ENCODE data around the gene ZNRF3. TPM values are rescaled to one million over a fixed set of nuclear protein-coding genes. Genes with fewer than 3 reads are reported as not detected.

ZNRF3 gene
- total RNA-seq, 1 experiment from 2014 or later = 8.1 TPM

- no TSS peak for BruUV-seq (replicated peaks)
- H3K4me3 ChIP-seq (ENCODE audit: low read length) = no peak overlapping the region
- H3K9me2 ChIP-seq (replicated peaks; ENCODE audit: low read length) = no peaks in the 10 kb centered on the region
- no peaks in the 10 kb centered on the region for H3K36me3 ChIP-seq (ENCODE audit: low read depth, low read length)
- intact Hi-C loops (cut with micrococcal nuclease) = no loop called here
- no peak for TF ChIP-seq EZH2phosphoT487 (IDR thresholded peaks at IDR 0.05; ENCODE audit: borderline replicate concordance, low read length)
- no peak for TF ChIP-seq EZH2 (IDR thresholded peaks at IDR 0.05; ENCODE audit: low read length, unreplicated experiment)
- TF ChIP-seq CTCF (conservative IDR thresholded peaks at IDR 0.05; ENCODE audit: low read depth, low read length) = no peak
- ChIA-PET POLR2A (ENCODE audit: unreplicated experiment) (no interaction called here), CTCF (no interaction called here)
- no peaks in the 10 kb centered on the region for H3K9me3 ChIP-seq (ENCODE audit: low read length)
- ATAC-seq = peak; percentile 33; the same call in 1 of the 2 replicates
- no peak overlapping the region for H3K27ac ChIP-seq (ENCODE audit: low read length)
- H3K9ac ChIP-seq (ENCODE audit: low read length) = no peak overlapping the region
- H3K79me2 ChIP-seq (ENCODE audit: low read length) = peaks cover 13% of the 10 kb centered on the region
- no peaks in the 10 kb centered on the region for H4K20me1 ChIP-seq (ENCODE audit: low read length)
- H3K27me3 ChIP-seq (ENCODE audit: low read length) = no peaks in the 10 kb centered on the region
- no peak overlapping the region for H3K4me2 ChIP-seq (ENCODE audit: low read length)
- H3F3A ChIP-seq (ENCODE audit: low read length, unreplicated experiment) = no peaks in the 10 kb centered on the region
- peaks cover 23% of the 10 kb centered on the region for H3K4me1 ChIP-seq (ENCODE audit: insufficient read depth, low read length)
- no peak for DNase-seq
- H2AFZ ChIP-seq (ENCODE audit: low read length) = no peak overlapping the region
These were observed 98.6 kb downstream of the ZNRF3 start for GRCh38 chr22:28981818-28982499.

DNA sequence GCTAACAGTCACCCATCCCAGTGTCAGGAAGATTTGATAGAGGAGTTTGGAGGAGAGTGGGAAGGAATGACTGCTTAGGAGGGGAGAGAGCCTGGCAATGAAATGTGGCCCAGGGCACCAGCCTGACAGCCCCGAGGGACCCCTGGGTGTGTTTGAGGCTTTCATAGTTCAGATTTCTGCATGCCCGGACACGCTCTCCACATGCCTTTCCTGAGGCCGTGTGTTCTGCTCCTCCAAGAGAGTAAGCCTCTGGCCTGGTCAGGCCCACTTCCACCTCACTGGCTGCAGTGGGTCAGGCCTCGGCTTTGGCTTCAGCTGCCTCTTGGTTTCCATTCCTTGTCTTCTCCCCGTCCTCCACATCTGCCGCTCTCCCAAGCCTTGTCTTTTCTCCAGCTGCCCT lies 99.8 kb downstream of the ZNRF3 start:
- no peak overlapping the region for H3K9ac ChIP-seq (ENCODE audit: low read length)
- peaks cover 21% of the 10 kb centered on the region for H3K4me1 ChIP-seq (ENCODE audit: insufficient read depth, low read length)
- no peaks in the 10 kb centered on the region for H3F3A ChIP-seq (ENCODE audit: low read length, unreplicated experiment)
- no peak overlapping the region for H3K27ac ChIP-seq (ENCODE audit: low read length)
- POLR2A ChIA-PET (ENCODE audit: unreplicated experiment) = no interaction called here
- intact Hi-C loops (cut with micrococcal nuclease) = no loop called here
- ATAC-seq (no peak), DNase-seq (no peak)
- no peak overlapping the region for H2AFZ ChIP-seq (ENCODE audit: low read length)
- BruUV-seq (replicated peaks) = no TSS peak
- no peaks in the 10 kb centered on the region for H3K36me3 ChIP-seq (ENCODE audit: low read depth, low read length)
- H3K9me3 ChIP-seq (ENCODE audit: low read length) = no peaks in the 10 kb centered on the region
- peaks cover 8% of the 10 kb centered on the region; the same call in 1 of the 2 replicates for H3K79me2 ChIP-seq (ENCODE audit: low read length)
- no peaks in the 10 kb centered on the region for H4K20me1 ChIP-seq (ENCODE audit: low read length)
- H3K4me3 ChIP-seq (ENCODE audit: low read length) = no peak overlapping the region
- H3K9me2 ChIP-seq (replicated peaks; ENCODE audit: low read length) = no peaks in the 10 kb centered on the region
- H3K27me3 ChIP-seq (ENCODE audit: low read length) = no peaks in the 10 kb centered on the region
- TF ChIP-seq CTCF (conservative IDR thresholded peaks at IDR 0.05; ENCODE audit: low read depth, low read length) = no peak
- TF ChIP-seq EZH2 (IDR thresholded peaks at IDR 0.05; ENCODE audit: low read length, unreplicated experiment) = no peak
- no peak for TF ChIP-seq EZH2phosphoT487 (IDR thresholded peaks at IDR 0.05; ENCODE audit: borderline replicate concordance, low read length)
- no peak overlapping the region for H3K4me2 ChIP-seq (ENCODE audit: low read length)
- CTCF ChIA-PET = no interaction called here

DNA sequence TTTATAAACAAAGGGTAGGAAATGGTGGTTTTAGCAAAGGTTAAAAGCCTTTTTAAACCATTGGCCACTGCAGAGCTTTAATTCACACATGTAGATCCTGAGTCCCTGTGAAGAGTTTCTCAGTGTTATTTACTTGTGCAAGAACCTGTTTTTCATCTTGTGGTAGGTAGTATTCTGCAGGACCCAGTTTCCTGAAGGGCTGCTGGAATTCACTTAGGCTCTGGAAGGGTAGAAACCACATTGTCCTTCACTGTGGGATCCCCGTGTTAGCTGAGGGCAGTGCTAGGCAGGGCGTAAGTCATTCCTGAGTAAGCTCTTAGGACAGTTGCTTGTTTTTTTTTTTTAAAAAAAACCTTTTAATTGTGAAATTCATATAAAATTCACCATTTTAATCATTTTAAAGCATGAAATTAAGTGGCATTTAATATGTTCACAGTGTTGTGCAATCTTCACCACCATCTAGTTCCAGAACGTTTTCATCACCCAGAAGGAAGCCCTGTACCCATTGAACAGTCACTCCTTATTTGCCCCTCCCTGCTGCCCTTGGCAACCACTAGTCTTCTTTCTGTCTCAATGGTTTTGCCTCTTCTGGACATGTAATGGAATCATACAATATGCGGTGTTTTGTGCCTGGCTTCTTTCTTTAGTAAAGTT lies 100.5 kb downstream of the ZNRF3 start:
- TF ChIP-seq CTCF (conservative IDR thresholded peaks at IDR 0.05; ENCODE audit: low read depth, low read length) (no peak), EZH2 (IDR thresholded peaks at IDR 0.05; ENCODE audit: low read length, unreplicated experiment) (no peak), EZH2phosphoT487 (IDR thresholded peaks at IDR 0.05; ENCODE audit: borderline replicate concordance, low read length) (no peak)
- peak; percentile 19 for DNase-seq
- H3K4me2 ChIP-seq (ENCODE audit: low read length) = no peak overlapping the region

More for the DNA sequence above, 100.5 kb downstream of the ZNRF3 start:
- H3K27me3 ChIP-seq (ENCODE audit: low read length) = no peaks in the 10 kb centered on the region
- H2AFZ ChIP-seq (ENCODE audit: low read length) = no peak overlapping the region
- BruUV-seq (replicated peaks) = no TSS peak
- H3K4me1 ChIP-seq (ENCODE audit: insufficient read depth, low read length) = peaks cover 21% of the 10 kb centered on the region
- H3K9me2 ChIP-seq (replicated peaks; ENCODE audit: low read length) = no peaks in the 10 kb centered on the region
- H3K36me3 ChIP-seq (ENCODE audit: low read depth, low read length) = no peaks in the 10 kb centered on the region
- H3K4me3 ChIP-seq (ENCODE audit: low read length) = no peak overlapping the region
- H3K9ac ChIP-seq (ENCODE audit: low read length) = no peak overlapping the region
- no peaks in the 10 kb centered on the region for H3F3A ChIP-seq (ENCODE audit: low read length, unreplicated experiment)
- intact Hi-C loops (cut with micrococcal nuclease) = no loop called here
- ATAC-seq = no peak
- ChIA-PET CTCF (no interaction called here), POLR2A (ENCODE audit: unreplicated experiment) (no interaction called here)
- no peaks in the 10 kb centered on the region for H4K20me1 ChIP-seq (ENCODE audit: low read length)
- H3K79me2 ChIP-seq (ENCODE audit: low read length) = peaks cover 7% of the 10 kb centered on the region; the same call in 1 of the 2 replicates
- H3K27ac ChIP-seq (ENCODE audit: low read length) = no peak overlapping the region
- no peaks in the 10 kb centered on the region for H3K9me3 ChIP-seq (ENCODE audit: low read length)
